HCT116 (cell line): ENCODE data around the gene SEL1L3. TPM values are rescaled to one million over a fixed set of nuclear protein-coding genes. Genes with fewer than 3 reads are reported as not detected.

ENCODE experiments used
- ATAC-seq: fragments of 200-7000 bp; cut with Tn5 transposase; 2 replicates; pipeline ENCODE4 v1.9.1; 2020; ENCODE audit warnings: mild to moderate bottlenecking, moderate library complexity
- BruUV-seq: library from RNA; stranded (reverse); fragments of 400-500 nt; replicated peaks from 2 replicates; lab custom pipeline; 2021; lab: Mats Ljungman, UMichigan
- CTCF ChIA-PET: fragments of 300-600 bp; sonication (Branson Sonifier 250); formaldehyde crosslinking; loops from one replicate; lab custom pipeline; 2021; ENCODE audit warnings: antibody characterized with exemption; lab: Charles Lee
- POLR2A ChIA-PET: fragments of 300-600, 350-600 bp; sonication (Branson Sonifier 250); formaldehyde crosslinking; loops from one replicate; lab custom pipeline; 2021; ENCODE audit warnings: antibody characterized with exemption; lab: Charles Lee
- RAD21 ChIA-PET, 2 experiments: fragments of 300-600 bp; sonication (Branson Sonifier 250); formaldehyde crosslinking; loops; one replicate each; lab custom pipeline; 2023; ENCODE audit warnings: low total read pairs in 2 of 2; ENCODE audit not compliant: uncharacterized antibody in 2 of 2, unreplicated experiment in 2 of 2, low non-redundant PET in 1 of 2; lab: Charles Lee
- DNase-seq: peaks from one replicate; pipeline ENCODE4 v3.0.0-alpha.2; 2010; ENCODE audit warnings: low read depth, low spot score
- H2AFZ ChIP-seq: fragments of 200-600 bp; shearing (Covaris generic), sonication (generic); 2 replicates; pipeline ENCODE4 v1.6.1; 2017; ENCODE audit warnings: low read depth, mixed run types, mixed read lengths, antibody characterized with exemption, low read length; ENCODE audit not compliant: poor library complexity, severe bottlenecking
- H3K27ac ChIP-seq: 2 replicates; pipeline ENCODE4 v1.5.1; 2012; ENCODE audit warnings: low read depth, low read length
- H3K27me3 ChIP-seq: fragments of 200-600 bp; sonication (generic); 2 replicates; pipeline ENCODE4 v1.6.1; 2016; ENCODE audit warnings: mixed run types, low read length, mixed read lengths; ENCODE audit not compliant: insufficient read depth
- H3K36me3 ChIP-seq, 2 experiments: fragments of 200-500 bp in 1 of 2; fragments of 200-600 bp in 1 of 2; sonication (Bioruptor generic) in 1 of 2; sonication (generic) in 1 of 2; 2 replicates each; pipeline versions ENCODE4 v1.5.1 to v1.6.1; 2014 to 2016; ENCODE audit warnings: low read length in 2 of 2, inconsistent platforms in 1 of 2, mixed read lengths in 1 of 2, mixed run types in 1 of 2; ENCODE audit not compliant: insufficient read depth in 2 of 2, control insufficient read depth in 1 of 2
- H3K4me1 ChIP-seq, 2 experiments: fragments of 200-600 bp in 1 of 2; sonication (generic) in 1 of 2; 2 replicates each; pipeline versions ENCODE4 v1.5.1 to v1.6.1; 2012 to 2017; ENCODE audit warnings: low read length in 2 of 2, inconsistent platforms in 1 of 2, mild to moderate bottlenecking in 1 of 2, mixed read lengths in 1 of 2, mixed run types in 1 of 2, moderate library complexity in 1 of 2; ENCODE audit not compliant: insufficient read depth in 2 of 2, control insufficient read depth in 1 of 2
- H3K4me2 ChIP-seq: fragments of 200-600 bp; sonication (generic); 2 replicates; pipeline ENCODE4 v1.6.1; 2017; ENCODE audit warnings: mixed run types, low read length, mixed read lengths
- H3K4me3 ChIP-seq, 2 experiments: fragments of 200-600 bp in 1 of 2; sonication (generic) in 1 of 2; replicated peaks in 1 of 2; 2 replicates each; pipeline ENCODE4 v1.5.1; 2011 to 2016; ENCODE audit warnings: low read length in 2 of 2, control low read depth in 1 of 2, low read depth in 1 of 2, mild to moderate bottlenecking in 1 of 2, mixed read lengths in 1 of 2, mixed run types in 1 of 2
- H3K79me2 ChIP-seq: fragments of 200-600 bp; sonication (generic); 2 replicates; pipeline ENCODE4 v1.6.1; 2017; ENCODE audit warnings: mild to moderate bottlenecking, mixed run types, low read length, moderate library complexity, mixed read lengths; ENCODE audit not compliant: insufficient read depth
- H3K9ac ChIP-seq: fragments of 200-600 bp; sonication (generic); 2 replicates; pipeline ENCODE4 v1.6.1; 2016; ENCODE audit warnings: low read length, mixed read lengths
- H3K9me2 ChIP-seq: fragments of 200-600 bp; sonication (generic), shearing (Covaris generic); 2 replicates; pipeline ENCODE4 v1.6.1; 2017; ENCODE audit warnings: mixed run types, mild to moderate bottlenecking, moderate library complexity; ENCODE audit not compliant: insufficient read depth
- H3K9me3 ChIP-seq, 2 experiments: fragments of 200-500 bp in 1 of 2; fragments of 200-600 bp in 1 of 2; sonication (Bioruptor generic) in 1 of 2; sonication (generic) in 1 of 2; 2 replicates each; pipeline ENCODE4 v1.6.1; 2014 to 2017; ENCODE audit warnings: low read length in 2 of 2, mixed read lengths in 2 of 2, inconsistent platforms in 1 of 2, low read depth in 1 of 2, mild to moderate bottlenecking in 1 of 2, mixed run types in 1 of 2, moderate library complexity in 1 of 2; ENCODE audit not compliant: control insufficient read depth in 1 of 2, insufficient read depth in 1 of 2
- H4K20me1 ChIP-seq: fragments of 200-600 bp; sonication (generic), shearing (Covaris generic); 2 replicates; pipeline ENCODE4 v1.6.1; 2017; ENCODE audit warnings: mixed run types, mild to moderate bottlenecking, moderate library complexity; ENCODE audit not compliant: insufficient read depth
- ATF3 ChIP-seq: IDR thresholded peaks from 2 replicates; pipeline ENCODE4 v1.6.1; 2012
- CBX3 ChIP-seq: IDR thresholded peaks from 2 replicates; pipeline ENCODE4 v1.6.1; 2012; ENCODE audit warnings: low read depth
- JUND ChIP-seq: IDR thresholded peaks from 2 replicates; pipeline ENCODE4 v1.6.1; 2012
- POLR2A ChIP-seq: IDR thresholded peaks from 2 replicates; pipeline ENCODE4 v1.7.0; 2011; ENCODE audit warnings: borderline replicate concordance; ENCODE audit not compliant: insufficient read depth, insufficient read length; ENCODE audit errors: extremely low read depth
- POLR2AphosphoS5 ChIP-seq: IDR thresholded peaks from 2 replicates; pipeline ENCODE4 v1.6.1; 2011; ENCODE audit warnings: mild to moderate bottlenecking, low read depth, low read length, moderate library complexity
- RAD21 ChIP-seq: IDR thresholded peaks from 2 replicates; pipeline ENCODE4 v1.6.1; 2012; ENCODE audit warnings: low read depth, mild to moderate bottlenecking
- SRF ChIP-seq: IDR thresholded peaks from 2 replicates; pipeline ENCODE4 v1.6.1; 2012; ENCODE audit warnings: low read depth
- YY1 ChIP-seq: IDR thresholded peaks from 2 replicates; pipeline ENCODE4 v1.6.1; 2011; ENCODE audit warnings: low read length, low read depth, moderate library complexity, mild to moderate bottlenecking; ENCODE audit not compliant: insufficient replicate concordance; ENCODE audit errors: extremely low read depth
- ZFX ChIP-seq: fragments of 450-650 bp; IDR thresholded peaks from 2 replicates; pipeline ENCODE4 v1.6.1; 2017
- ZNF274 ChIP-seq: fragments of 200-500 bp; sonication (Bioruptor generic); IDR thresholded peaks from 2 replicates; pipeline ENCODE4 v1.6.1; 2014; ENCODE audit warnings: mild to moderate bottlenecking, low read depth, low read length, inconsistent platforms
- intact Hi-C: fragments of 100-400 bp; cut with micrococcal nuclease; formaldehyde crosslinking; loops from 2 replicates; pipeline ENCODE4 v1.10.0; 2022
- total RNA-seq: library from RNA; stranded (reverse); gene quantifications from one replicate; pipeline ENCODE4 v1.2.1, GENCODE V29; 2021; ENCODE audit not compliant: unreplicated experiment
- TF ChIP-seq, protein P1 (sequence below): IDR thresholded peaks from 2 replicates; pipeline ENCODE4 v1.6.1; 2012; ENCODE audit warnings: low read depth

The SEL1L3 gene
- total RNA-seq, 1 experiment from 2014 or later, result 45.0 TPM

DNA sequence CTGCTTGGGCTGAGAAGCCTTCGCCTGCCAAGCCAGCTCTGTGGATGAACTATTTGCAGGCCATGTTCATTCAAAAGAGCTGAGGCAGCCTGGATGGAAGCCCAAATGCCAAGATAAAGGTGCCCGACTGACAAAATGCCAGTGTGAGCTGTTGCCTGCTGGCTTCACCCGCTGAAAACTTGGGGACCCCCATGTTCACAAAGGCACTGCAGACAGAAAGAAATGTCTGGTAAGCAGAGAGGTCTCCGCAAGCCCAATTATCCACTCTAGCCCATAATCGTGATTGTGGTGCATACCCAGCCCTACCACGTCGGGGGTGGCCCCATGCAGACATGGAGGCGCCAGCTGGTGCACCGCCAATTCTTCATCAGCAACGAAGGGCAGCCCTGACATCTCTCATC lies 38.2 kb upstream of the SEL1L3 start:
- Histone ChIP-seq H3K9me3 (no peaks in the 10 kb centered on the region), H3K4me3 (no peak overlapping the region), H3K79me2 (no peaks in the 10 kb centered on the region), H2AFZ (no peak overlapping the region), H4K20me1 (no peaks in the 10 kb centered on the region), H3K4me2 (no peak overlapping the region), H3K4me1 (peaks cover 0 to 5% of the 10 kb centered on the region in 2 experiments; a peak in 1 of 4 replicates), H3K9ac (no peak overlapping the region), H3K27me3 (no peaks in the 10 kb centered on the region), H3K27ac (no peak overlapping the region), H3K36me3 (no peaks in the 10 kb centered on the region)
- no TSS peak for BruUV-seq
- ATAC-seq, result no peak
- POLR2A ChIA-PET, result no interaction called here
- CTCF ChIA-PET, result no interaction called here
- RAD21 ChIA-PET, result no interaction called here
- intact Hi-C loops, result no loop called here
- no peak for TF ChIP-seq SRF
- no peak for TF ChIP-seq POLR2A
- no peak for TF ChIP-seq ZFX
- TF ChIP-seq JUND, result no peak
- no peak for TF ChIP-seq CBX3
- no peak for TF ChIP-seq RAD21
- TF ChIP-seq, all 23 proteins: peak for 0
- no peaks in the 10 kb centered on the region for H3K9me2 ChIP-seq
- no peak for DNase-seq

- no peaks in the 10 kb centered on the region for H3K27me3 ChIP-seq
- intact Hi-C loops, result no loop called here
- H3K4me3 ChIP-seq, result no peak overlapping the region
- ChIA-PET RAD21 (no interaction called here), POLR2A (no interaction called here), CTCF (no interaction called here)
- TF ChIP-seq POLR2AphosphoS5, result no peak
- no peak for TF ChIP-seq ZNF274
- TF ChIP-seq YY1, result no peak
- TF ChIP-seq, protein P1, sequence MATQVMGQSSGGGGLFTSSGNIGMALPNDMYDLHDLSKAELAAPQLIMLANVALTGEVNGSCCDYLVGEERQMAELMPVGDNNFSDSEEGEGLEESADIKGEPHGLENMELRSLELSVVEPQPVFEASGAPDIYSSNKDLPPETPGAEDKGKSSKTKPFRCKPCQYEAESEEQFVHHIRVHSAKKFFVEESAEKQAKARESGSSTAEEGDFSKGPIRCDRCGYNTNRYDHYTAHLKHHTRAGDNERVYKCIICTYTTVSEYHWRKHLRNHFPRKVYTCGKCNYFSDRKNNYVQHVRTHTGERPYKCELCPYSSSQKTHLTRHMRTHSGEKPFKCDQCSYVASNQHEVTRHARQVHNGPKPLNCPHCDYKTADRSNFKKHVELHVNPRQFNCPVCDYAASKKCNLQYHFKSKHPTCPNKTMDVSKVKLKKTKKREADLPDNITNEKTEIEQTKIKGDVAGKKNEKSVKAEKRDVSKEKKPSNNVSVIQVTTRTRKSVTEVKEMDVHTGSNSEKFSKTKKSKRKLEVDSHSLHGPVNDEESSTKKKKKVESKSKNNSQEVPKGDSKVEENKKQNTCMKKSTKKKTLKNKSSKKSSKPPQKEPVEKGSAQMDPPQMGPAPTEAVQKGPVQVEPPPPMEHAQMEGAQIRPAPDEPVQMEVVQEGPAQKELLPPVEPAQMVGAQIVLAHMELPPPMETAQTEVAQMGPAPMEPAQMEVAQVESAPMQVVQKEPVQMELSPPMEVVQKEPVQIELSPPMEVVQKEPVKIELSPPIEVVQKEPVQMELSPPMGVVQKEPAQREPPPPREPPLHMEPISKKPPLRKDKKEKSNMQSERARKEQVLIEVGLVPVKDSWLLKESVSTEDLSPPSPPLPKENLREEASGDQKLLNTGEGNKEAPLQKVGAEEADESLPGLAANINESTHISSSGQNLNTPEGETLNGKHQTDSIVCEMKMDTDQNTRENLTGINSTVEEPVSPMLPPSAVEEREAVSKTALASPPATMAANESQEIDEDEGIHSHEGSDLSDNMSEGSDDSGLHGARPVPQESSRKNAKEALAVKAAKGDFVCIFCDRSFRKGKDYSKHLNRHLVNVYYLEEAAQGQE, result no peak
- no peak for TF ChIP-seq ATF3
- TF ChIP-seq ZFX, result no peak
- H3K9me2 ChIP-seq, result no peaks in the 10 kb centered on the region
- no peak overlapping the region for H2AFZ ChIP-seq
- H3K9me3 ChIP-seq, result no peaks in the 10 kb centered on the region
- H3K9ac ChIP-seq, result no peak overlapping the region
- no peak overlapping the region for H3K27ac ChIP-seq
- H3K36me3 ChIP-seq, result no peaks in the 10 kb centered on the region
- ATAC-seq (no peak), DNase-seq (no peak)
- H3K4me1 ChIP-seq, result peaks cover 0 to 5% of the 10 kb centered on the region in 2 experiments; a peak in 1 of 4 replicates
- no TSS peak for BruUV-seq
- H3K4me2 ChIP-seq, result no peak overlapping the region
- H4K20me1 ChIP-seq, result no peaks in the 10 kb centered on the region
- H3K79me2 ChIP-seq, result no peaks in the 10 kb centered on the region
Measured at GRCh38 chr4:25900310-25900709, 37.5 kb upstream of the SEL1L3 start.
